ENCODE results near the gene JAG2.

JAG2 gene

DNA sequence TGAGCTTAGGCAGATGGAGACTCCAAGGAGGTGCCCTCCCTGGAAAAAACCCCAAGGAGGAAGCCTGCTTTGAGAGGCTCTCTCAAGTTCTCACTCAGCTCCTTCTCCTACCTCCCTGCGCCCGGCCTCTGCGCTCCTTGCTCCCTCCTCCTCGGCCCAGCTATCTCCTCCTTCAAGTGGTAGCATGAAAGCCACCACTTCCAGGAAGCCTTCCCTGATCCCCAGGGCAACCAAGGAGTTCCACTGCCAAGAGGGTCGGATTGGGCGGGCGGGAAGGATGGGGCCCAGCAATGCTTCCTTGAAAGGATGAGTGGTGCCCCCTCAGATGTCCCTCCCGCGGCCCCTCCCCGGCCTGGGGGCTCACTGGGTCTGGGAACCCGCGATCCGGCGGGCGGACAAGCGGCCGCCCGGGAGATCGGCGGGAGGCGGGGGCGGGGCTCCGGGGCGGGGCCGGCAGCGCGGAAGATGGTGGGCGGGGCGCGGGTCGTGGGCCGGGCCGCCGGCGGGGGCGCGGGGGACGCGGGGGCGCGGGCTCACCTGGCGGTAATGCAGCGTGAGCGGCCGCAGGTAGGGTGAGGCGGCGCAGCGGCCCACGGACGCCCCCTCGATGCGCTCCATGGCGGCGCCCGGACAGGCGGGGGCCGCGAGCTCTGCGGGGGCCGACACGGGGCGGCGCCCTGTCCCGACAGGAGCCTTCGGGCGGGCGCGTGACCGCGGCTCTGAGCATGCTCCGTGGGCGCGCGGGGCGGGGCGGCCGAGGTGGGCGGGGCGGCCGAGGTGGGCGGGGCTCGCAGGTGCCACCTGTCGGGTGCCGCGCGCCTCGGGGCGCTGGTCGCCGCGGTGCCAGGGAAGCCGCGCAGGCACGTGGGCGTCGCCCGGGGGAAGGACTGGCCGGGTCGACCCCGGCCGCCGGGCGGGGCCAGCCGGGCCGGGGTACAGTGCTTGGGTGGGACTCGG is 12.3 kb upstream of the JAG2 start, which contains the start of gene NUDT14:
Gene NUDT14 (minus strand): TSS at position 721 of the 957 bp plus-strand sequence. CDS start 103 bp downstream, at position 618.
- no peak for DNase-seq

DNA sequence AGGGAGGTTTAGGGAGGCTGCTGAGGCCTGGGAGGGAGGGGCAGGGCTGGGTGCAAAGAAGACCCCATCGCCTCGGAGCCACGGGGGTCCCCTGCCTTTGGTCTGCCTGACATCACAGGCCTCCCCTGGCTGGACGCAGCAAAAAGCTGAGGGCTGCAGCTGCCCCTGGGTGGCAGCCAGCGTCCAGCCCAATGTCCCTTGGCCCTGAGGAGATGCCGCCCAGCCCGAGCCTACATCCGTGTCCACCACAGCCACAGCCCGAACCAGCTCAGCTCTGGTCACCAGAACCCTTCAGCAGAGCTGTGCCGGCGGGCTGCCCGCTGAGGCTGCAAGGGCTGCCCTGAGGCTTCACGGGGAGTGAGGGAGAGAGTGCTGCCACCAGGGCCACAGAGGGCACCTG is 10.6 kb upstream of the JAG2 start:
- no peak for DNase-seq

DNA sequence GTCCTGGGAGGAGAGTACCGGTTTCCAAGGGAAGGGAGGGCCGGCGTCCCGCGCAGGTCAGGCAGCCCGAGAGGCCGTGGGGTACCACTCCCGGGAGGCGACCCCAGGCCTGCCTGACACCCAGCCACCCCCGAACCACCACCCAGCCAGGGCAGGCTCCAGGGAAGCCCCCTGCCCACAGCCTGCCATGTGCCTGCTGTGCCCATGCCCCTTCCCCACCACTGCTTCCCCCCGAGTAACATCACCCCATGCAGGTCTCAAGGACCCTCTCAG is 10.2 kb upstream of the JAG2 start:
- DNase-seq, result no peak

DNA sequence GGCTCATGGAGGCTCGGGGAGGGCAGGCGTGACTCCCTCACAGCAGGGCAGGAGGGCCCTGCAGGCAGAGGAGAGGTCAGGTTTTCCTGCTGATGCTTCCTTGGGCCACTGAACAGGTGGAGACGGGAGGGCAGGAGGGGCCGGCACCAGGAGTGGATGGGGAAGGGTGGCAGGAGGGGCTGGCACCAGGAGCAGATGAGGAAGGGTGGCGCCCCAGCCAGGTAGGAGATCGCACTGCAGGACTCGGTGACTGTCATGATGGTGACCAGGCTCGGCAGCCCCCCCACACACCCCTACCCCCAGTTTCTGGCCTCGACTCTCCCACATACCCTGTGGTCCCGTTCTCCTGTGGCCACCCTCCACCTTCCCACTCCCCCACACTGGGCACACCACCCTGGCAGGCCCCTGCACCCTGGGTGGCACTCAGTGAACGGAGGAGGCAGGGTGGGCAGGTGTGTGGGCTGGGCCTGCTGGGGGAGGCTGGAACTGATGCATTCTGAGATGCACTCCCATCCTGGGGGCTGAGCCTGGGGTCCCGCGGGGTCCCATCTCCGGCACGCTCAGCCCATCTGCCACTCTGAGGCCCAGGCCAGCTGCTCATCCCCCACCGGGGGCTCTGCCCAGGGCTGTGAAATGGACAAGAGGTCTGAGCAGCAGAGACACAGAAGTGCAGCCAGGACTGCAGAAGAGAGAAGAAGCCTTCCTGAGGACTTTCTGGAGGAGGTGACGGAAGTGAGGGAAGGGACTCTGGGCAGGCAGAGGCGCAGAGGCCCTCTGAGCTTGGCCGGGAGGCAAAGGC is 9.7 kb upstream of the JAG2 start:
- DNase-seq, result no peak

DNA sequence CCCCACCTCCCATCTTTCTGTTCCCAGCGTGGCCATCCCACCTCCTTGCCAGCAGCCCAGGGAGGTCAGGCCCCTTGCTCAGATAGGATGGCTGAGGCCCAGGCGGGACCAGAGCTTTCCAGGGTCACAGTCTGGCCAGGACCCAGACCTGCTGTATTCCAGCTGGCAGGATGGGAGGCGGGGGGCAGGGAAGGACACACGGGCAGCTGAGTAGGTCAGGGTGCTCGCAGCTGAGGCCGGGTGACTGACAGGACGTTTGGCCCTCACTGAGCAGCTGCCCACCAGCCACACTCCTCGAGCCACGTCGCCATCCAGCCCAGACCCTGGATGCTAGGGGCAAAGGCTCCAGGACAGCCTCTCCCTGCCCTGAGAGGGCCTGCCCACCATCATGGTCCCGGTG is 8.5 kb upstream of the JAG2 start:
- DNase-seq, result no peak

DNA sequence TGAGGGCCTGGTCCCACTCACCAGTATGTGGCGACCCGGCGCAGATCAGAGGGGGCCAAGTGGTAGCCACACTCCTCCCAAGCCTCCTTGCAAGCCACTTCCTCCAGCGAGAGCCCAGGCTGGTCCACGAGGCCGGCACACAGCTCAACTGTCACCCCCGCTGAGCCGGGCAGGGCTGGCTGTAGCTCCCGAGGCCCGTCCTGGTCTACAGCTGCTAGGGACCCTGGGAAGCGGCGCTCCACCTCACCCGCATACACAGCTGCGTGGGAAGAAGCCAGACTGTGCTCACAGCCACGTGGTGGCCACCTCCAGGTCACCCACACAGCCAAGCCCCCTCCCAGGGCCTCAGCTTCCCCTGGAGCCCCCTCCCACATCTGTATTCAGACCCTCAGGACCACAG is 7.9 kb upstream of the JAG2 start:
- DNase-seq, result no peak

DNA sequence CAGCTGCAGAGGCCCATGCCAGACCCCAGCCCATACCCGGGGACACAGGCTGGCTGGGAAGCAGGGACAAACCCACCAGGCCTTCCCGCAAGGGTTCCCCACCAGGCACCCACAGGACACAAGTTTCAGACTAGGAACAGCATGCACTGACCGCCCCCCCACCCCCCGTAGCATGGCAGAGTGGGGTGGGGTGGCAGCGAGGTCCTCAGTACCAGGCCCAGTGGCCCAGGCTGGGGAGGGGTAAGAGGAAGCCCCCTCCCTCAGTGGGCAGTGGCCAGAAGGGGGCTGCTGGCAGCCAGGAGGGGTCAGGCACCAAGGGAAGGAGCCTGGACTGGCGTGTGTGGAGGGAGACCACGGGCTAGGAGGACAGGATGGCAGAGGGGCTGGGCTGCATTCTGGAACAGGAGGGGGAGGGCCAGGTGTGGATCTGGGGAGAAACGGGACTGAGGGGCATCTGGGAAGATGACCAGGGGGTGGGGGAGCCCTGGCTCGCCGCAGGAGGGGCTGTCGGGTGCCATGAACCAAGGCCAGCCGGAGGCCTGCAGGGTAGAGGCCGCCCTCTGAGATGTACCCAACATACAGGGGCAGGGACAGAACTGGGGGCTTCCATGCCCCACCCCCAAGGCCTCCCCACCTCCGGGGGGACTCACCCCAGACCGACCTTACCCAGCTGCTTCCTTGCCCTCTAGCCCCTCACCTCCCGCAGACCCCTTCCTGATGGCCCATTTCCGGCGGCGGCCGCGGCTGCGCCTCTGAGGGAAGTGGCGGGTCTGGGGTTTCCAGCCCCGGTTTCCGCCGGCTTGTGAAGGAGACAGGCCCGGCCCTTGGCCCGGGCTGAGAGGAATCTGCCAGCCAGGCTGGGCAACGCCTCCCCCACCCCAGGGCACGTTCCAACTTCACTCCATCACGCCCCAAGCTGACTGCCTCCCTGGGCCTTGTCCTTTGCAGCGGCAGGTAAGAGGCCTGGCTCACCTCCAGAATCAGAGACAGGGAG is 5.6 kb upstream of the JAG2 start:
- no peak for DNase-seq

DNA sequence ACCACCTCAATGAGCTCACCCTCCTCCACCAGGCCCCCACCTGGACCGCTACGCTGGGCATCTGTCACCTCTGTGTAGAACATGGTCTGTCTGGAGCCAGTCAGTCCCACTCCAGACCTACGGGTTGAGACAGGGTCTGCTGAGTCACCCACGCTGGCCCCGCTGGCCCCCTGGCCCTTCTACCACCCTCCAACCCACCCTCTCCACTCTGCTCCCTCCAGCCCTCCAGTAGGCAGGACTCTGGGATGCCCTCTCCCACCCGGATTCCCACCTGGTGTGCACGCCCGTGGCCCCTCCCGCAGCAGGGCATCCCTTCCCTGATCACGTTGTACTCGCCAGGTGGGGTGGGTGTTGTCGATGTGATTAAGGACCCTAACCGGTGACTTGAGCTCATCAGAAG is 4.6 kb upstream of the JAG2 start:
- DNase-seq, result no peak

DNA sequence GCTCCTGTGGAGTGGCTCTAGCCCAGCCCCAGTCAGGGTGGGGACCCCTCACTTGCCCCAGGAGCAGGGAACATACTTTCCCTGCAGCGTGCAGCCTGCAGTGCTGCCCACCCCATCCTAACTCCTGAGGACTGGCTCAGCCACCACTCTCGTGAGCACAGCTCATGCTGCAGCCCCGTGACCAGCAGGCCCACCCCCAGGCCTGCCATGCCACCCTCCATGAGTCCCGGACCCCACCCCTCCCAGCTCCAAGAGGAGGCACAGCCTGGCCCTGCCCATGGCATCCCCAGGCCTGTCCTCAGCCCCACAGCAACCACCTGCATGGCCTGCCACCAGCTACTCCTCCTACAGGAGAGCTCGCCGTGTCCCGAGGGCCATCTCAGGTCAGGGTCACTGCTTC is 3.9 kb upstream of the JAG2 start:
- no peak for DNase-seq

DNA sequence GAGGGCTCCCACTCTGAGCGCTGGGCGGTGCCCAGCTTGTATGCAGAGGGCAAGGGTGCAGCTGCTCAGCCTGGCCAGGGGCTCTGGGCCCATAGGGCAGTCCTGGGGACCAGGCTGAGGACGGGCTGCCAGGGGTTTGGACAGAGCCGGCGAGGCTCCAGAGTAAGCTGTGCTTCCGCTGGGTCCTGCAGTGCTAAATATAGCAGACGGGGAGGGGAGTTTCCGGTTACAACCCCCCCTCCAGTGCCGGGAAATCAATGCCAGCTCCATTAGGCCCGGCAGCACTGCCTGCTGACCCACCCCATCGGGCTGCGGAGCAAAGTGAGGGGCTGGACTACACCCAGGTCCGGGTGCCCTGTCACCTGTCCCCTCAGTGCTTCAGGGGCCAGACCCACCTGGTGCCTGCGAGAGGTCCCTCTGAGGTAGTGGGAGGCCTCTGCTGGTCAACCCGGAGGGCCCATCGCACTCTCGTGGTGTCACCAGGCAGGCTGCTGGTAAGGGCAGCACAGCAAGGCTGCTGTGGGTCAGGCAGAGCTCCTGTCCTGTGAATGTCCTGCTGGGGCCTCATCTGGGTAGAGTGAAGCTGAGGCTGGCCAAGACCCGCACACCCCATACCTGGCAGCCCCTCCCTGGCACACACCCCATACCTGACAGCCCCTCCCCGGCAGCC is 2.6 kb upstream of the JAG2 start:
- DNase-seq, result no peak

DNA sequence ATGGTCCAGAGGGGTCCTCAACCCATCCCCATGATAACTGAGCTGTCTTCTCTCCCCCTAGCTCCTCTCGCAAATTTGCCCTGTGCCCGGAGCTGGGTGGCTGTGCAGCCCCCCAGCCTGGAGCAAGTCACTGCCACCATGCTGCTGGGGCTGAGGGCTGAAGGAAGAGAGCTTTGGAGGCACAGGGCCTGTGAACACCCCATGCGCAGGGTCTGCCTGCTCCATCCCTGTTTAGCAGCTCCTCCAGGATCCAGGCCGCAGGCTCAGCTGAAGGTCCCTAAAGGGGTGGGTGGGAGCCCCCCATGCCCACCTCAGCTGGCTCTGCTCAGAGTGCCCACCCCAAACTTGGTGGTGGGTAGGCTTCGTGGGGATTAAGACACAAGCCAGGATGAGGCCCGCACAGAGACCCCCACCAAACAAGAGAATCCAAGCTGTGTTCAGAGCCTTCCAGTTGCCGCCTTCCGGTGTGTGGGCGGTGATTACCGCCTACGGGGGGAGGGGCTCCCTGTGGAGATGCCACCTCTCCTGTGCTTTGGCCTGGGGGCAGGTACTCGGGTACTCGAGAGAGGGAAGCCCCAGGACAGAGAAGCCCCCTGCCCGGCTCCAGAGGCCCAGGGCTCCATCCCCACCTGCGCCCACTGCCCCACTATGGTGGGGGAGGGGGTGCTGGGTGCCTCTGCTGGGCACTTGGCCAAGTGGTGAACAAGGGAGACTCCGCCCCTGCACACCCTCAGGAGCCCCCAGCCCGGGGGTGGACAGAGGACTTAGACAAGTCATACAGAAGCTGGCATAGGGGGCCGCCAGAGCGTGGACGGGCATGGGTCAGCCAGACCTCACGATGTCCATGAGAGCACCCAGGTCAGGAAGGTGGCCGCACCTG is 1.4 kb upstream of the JAG2 start:
- no peak for DNase-seq

DNA sequence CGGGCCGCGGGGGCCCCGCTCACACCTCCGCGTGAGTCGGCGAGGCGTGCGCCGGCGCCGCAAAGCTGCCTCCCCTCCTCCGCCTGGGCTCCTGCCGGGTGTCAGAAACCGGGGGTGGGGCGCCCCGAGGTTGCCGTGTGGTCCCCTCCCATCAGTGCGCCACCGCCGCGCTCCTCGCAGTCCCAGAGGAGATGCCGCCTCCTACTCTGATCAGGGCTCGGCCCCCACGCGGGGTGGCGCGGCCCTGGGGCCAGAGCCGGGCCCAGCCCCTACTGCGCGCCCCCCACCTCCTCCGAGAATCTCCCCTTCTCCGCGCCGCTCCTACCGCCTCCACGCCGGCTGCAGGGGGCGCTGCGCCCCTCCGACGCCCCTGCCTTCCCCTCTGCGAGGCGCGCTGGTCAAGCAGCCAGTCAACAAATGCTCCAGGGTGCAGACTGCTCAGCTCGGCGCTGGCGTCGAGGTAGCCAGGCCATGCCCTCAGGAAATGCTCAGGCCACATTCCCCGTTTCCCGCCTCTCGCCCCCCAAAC is 467 bp upstream of the JAG2 start:
- DNase-seq, result no peak

DNA sequence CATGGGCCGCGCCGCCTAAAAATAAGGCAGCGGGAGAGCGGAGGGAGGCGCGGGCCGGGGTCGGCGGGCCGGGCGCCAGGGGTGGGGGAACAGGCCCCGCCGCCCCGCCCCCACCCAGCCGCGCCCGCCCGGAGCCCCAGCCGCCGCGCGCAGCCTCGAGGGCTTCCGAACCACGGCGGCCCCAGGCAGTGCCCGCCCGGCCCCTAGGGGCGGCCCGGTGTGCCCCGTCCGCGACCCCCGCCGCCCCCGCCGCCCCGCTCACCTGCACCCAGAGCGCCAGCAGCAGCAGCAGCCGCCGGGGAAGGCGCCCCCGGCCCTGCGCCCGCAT is 519 bp downstream of the JAG2 start:
- no peak for DNase-seq

DNA sequence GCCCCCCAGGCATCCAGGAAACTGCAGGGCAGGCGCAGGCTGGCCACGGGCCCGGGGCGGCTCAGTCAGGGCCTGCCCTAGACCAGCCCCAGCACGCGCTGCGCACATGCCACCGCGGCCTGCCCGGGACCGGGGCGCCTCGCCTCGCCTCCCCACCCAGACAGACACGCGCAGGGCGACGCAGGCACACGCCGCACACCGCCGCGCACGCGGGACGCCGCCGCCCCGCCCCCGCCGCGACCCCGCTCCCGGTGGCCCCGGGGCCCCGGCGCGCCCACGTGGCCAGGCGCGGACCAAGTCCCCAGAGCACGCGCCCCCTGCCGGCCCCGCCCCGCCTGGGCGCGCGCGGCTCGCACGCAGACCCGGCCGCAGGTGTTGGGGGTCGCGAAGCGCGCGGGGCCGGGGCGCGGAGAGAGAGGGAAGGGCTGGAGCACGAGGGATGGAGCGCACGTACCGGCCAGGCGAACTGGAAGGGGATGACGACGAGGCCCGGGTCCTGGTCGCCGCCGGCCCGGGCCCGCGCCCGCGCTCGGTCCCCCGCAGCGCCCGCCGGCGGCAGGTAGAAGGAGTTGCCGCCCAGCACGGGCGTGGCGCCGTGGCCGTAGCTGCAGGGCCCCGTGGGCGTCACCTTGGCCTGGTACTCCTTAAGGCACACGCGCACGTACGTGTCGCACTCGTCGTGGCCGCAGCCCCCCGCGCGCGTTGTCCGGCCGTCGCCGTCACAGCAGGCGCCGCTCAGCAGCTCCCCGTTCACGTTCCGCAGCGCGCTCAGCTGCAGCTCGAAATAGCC is 1.1 kb downstream of the JAG2 start:
- DNase-seq, result no peak

DNA sequence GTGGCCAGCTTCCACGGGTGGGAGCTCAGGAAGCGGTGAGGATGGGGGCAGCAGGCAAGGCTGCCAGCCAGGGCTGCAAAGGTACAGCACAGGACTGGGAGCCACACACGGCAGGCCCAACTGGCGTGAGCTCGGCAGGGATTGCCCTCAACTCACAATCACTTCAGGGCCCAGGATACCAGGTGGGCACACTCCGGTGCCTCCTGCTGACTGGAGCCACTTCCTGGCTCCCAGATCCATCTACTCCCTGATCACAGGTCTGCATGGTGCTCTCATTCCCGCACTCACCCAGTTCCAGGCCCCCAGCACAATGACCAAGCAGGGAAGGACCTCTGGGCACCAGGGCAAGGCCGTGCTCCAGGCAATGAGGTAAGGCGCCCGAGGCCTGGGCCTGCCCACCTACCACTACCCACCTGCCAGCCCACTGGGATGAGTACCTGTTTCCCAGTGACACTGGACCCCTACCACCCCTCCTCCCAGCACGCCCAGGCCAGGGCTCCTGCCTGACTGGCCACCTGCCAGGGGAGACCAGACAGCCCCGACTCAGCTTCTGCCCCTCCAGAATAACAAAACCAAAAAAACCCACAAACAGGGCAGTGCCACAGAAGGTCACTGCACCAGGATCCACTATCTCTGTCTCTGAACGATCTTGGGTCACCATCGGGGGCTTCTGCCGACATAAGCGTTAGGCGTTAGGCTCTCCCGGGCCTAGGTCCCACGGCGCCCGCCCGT is 1.8 kb downstream of the JAG2 start:
- DNase-seq, result no peak

DNA sequence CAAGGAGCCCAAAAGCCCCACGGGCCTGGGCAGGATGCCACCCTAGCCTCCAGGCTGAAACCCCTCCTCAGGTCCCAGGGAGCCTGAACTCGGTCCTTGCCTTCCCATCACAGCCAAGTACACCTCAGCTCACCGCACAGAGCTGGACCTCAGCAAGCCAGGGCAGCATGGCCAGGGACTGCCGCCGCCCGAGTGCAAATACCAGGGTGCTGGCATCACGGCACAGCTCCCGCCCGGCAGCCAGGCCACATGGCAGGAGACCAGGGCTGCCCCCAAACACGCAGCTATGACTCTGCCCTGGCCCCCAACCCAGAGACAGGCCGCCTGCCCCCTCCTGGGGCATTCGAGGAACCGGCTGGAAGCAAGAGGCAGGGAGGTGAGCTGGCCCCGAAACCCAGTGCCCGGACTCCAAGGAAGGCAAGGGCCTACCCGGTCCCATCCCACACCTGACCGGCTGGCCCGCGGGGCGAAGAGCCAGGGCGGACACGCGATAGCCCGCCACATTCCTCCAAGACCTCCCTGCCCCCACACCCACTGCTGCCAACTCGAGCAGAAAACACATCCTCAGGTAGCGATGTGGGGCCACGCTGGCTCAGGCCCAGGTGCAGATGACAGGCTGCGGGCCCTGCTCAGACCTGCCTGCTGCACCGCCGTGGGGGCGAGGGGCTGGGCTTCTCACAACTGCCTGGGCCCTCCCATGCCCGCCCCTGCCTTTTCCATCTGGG is 2.7 kb downstream of the JAG2 start:
- no peak for DNase-seq

DNA sequence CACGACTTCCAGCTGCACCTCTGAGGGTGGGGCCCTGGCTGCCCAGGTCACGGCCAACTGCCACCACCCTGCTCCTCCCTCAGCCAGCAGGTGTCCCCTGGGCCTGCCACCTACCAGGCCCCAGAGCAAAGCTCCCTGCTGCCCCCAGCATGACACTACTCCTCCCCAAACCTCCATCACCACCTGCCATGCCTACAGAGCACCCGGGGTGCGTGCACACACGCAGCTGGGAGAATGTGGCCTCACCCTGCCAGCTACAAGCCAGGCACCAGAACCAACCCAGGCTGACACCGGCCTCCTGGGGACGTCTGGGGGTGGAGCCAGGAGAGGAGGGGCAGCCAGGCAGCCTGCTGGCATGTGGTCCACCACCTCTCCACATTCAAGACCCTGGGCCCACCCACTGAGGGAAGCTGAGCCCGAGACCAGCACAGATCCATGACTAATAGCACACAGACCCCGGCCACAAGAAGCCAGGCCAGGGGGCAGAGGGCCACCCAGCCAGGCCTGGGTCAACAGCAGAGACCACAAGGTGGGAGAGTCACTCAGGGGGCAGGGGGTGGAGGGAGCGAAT is 3.4 kb downstream of the JAG2 start:
- peak; percentile 16 for DNase-seq

DNA sequence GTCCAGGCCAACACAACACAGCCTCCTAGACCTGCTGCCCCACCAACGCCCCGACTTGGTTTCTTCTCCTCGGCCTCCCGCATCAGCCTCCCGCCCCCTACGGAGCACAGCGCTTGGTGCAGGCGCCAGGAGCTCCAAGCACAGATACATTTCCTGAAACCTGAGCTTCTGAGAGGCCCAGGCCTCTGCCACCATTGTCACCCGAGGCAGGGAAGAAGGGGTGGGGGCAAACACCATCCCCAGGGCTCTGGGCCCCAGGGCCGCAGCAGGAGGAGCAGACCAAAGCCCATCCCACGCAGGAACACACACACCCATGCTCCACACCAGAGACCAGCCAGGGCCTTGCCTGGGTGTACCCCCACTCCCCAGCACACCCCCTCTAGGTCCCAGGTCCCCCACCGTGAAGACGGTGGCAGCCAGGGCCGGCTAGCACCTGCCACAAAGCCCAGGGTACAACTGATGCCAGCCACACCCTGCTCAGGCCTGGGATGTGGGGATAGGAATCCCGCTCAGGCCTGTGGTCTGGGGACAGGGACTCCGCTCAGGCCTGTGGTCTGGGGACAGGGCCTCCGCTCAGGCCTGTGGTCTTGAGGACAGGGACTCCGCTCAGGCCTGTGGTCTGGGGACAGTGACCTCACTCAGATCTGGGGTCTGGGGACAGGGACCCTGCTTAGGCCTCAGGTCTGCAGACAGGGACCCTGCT is 5.4 kb downstream of the JAG2 start:
- DNase-seq, result no peak

Measured in NCI-H524 treated with DMSO at 0.1 percent for 48 hours (cell line).